ENCODE results near the gene DEDD2.
"Not testable (repeated sequence)": the region's sequence is repeated elsewhere in the genome, so short reads cannot be mapped to it uniquely, and the experiment has no call there.

The DEDD2 gene

GRCh38 chr19:42217520-42218437 lies at the start of gene DEDD2:
TSS of gene DEDD2 (minus strand) at chr19:42217677. CDS start at chr19:42217007, 670 bp downstream.
- DNase-seq (ENCODE audit: low read depth in 2 of 2) = peak; percentile 99 to 100

GRCh38 chr19:42266928-42267603 lies 49.6 kb upstream of the DEDD2 start:
- not testable (repeated sequence) for DNase-seq (ENCODE audit: low read depth in 2 of 2)

GRCh38 chr19:42266105-42266504 lies 48.6 kb upstream of the DEDD2 start:
- not testable (repeated sequence) for DNase-seq (ENCODE audit: low read depth in 2 of 2)

- no peak for DNase-seq (ENCODE audit: low read depth in 2 of 2)
These were observed 44.3 kb upstream of the DEDD2 start for GRCh38 chr19:42261763-42262162.

GRCh38 chr19:42257842-42258241 lies 40.4 kb upstream of the DEDD2 start:
- DNase-seq (ENCODE audit: low read depth in 2 of 2) = not testable (repeated sequence)

GRCh38 chr19:42255766-42256745 lies 38.6 kb upstream of the DEDD2 start:
- no peak for DNase-seq (ENCODE audit: low read depth in 2 of 2)

- DNase-seq (ENCODE audit: low read depth in 2 of 2) = peak; percentile 83 to 90
These were observed 37.6 kb upstream of the DEDD2 start, which contains the start of gene ERF for GRCh38 chr19:42254850-42255765. TSS of gene ERF (minus strand) at chr19:42255128. CDS start at chr19:42254999, 129 bp downstream.

GRCh38 chr19:42254089-42254849 lies 36.8 kb upstream of the DEDD2 start:
- DNase-seq (ENCODE audit: low read depth in 2 of 2) = peak; percentile 53 to 62

GRCh38 chr19:42253245-42254088 lies 36.0 kb upstream of the DEDD2 start:
- DNase-seq (ENCODE audit: low read depth in 2 of 2) = no peak

GRCh38 chr19:42252365-42253244 lies 35.1 kb upstream of the DEDD2 start:
- DNase-seq (ENCODE audit: low read depth in 2 of 2) = no peak

- no peak for DNase-seq (ENCODE audit: low read depth in 2 of 2)
These were observed 34.3 kb upstream of the DEDD2 start for GRCh38 chr19:42251572-42252358.

GRCh38 chr19:42250666-42251531 lies 33.4 kb upstream of the DEDD2 start:
- DNase-seq (ENCODE audit: low read depth in 2 of 2) = no peak

- no peak for DNase-seq (ENCODE audit: low read depth in 2 of 2)
These were observed 32.7 kb upstream of the DEDD2 start for GRCh38 chr19:42250183-42250665.

GRCh38 chr19:42249769-42250168 lies 32.3 kb upstream of the DEDD2 start:
- no peak for DNase-seq (ENCODE audit: low read depth in 2 of 2)

- no peak for DNase-seq (ENCODE audit: low read depth in 2 of 2)
These were observed 31.8 kb upstream of the DEDD2 start for GRCh38 chr19:42249149-42249750.

All from activated CD8-positive, alpha-beta memory T cell treated with anti-CD3 and anti-CD28 coated beads for 4 hours (primary cell).